AG04449 (cell line): ENCODE results near the gene DPYSL3.

Experiments used
- CTCF ChIA-PET: fragments of 350-600 bp; formaldehyde crosslinking; extraction: SDS; loops from one replicate; lab custom pipeline; 2021; ENCODE audit warnings: antibody characterized with exemption; lab: Yijun Ruan, JAX
- POLR2A ChIA-PET: fragments of 400-600, 350-600 bp; formaldehyde crosslinking; extraction: SDS; loops from one replicate; lab custom pipeline; 2020; ENCODE audit warnings: antibody characterized with exemption, inconsistent platforms; lab: Yijun Ruan, JAX
- DNase-seq: peaks from one replicate; pipeline ENCODE4 v3.0.0-alpha.2; 2010; ENCODE audit warnings: low read depth, low spot score
- H3K4me3 ChIP-seq: 2 replicates; pipeline ENCODE4 v1.5.1; 2011; ENCODE audit warnings: low read depth, mild to moderate bottlenecking, control low read depth, low read length
- CTCF ChIP-seq: IDR thresholded peaks from one replicate; pipeline ENCODE4 v1.5.1; 2011; ENCODE audit warnings: mild to moderate bottlenecking, moderate library complexity, low read length, control low read depth, inconsistent platforms; ENCODE audit not compliant: insufficient read depth; ENCODE audit errors: missing control alignments

DPYSL3 gene

DNA sequence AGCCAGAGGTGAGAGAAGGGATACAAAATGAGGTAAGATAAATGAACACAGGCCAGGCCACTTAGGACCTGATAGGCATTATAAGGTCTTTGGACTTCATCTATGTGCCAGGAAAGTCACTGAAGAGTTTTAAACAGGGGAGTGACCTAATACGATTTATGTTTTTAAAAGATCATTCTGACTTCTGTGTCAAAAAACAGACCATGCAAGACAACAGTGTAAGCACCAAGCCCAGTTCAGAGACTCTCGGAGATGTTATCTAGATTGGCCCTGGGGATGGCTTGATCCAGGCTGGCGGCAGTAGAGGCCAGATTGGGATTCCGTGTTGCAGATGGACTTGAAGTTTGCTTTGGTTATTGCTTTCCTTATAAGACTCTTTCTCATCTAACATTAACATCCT, 43.0 kb upstream of the DPYSL3 start:
- POLR2A ChIA-PET: no interaction called here
- CTCF ChIA-PET: interaction anchor here (1.6 to 2.6 kb wide), 4 partner anchors 14 to 183 kb away, joined by 4 to 10 read pairs (median 6); partner anchors contain the start of gene DPYSL3
- DNase-seq: no peak
- TF ChIP-seq CTCF: no peak
- no peak overlapping the region for H3K4me3 ChIP-seq

DNA sequence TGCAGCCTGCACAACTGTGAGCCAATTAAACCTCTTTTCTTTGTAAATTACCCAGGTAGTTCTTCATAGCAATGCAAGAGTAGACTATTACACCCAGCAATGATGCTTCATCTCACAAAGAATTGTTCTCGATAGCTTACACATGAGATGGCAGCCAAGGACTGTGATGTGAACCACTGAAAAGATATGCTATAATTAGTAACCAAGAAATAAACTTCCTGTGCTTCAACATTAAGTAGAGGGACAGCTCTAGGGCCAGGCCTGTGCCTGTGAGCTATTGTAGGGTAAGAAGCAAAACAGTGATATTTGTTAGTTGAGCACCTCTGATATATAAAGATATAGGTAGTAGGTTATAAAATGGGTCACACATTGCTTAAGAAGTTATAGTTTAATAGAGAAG, 41.8 kb upstream of the DPYSL3 start:
- no peak overlapping the region for H3K4me3 ChIP-seq
- CTCF ChIA-PET: interaction anchor here (1.7 kb wide), 1 partner anchor 13 kb away, joined by 5 read pairs; no protein-coding TSS in a partner anchor
- TF ChIP-seq CTCF: no peak
- DNase-seq: no peak
- POLR2A ChIA-PET: no interaction called here

DNA sequence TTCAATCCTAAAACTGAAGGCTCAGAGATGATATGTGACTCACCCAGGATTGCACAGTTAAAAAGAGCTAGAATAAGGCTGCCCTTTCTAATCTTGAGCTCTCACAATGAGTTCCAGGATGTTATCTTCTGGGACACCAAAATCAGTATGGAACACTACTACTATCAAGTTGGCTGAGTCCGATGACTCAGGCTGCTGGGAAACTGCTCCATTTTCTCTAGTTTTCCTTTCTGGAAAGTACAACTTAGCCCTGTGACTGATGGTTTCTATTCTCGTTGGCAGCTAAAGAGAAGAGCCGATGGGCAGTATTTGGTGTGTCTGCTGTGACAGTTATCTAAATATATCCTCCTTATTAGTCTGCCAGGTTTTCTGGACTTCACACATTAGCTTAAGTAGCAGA, 37.9 kb upstream of the DPYSL3 start:
- no peak overlapping the region for H3K4me3 ChIP-seq
- CTCF ChIA-PET: interaction anchor here (0.8 to 3.4 kb wide), 6 partner anchors 11 to 83 kb away, joined by 3 to 13 read pairs (median 4); no protein-coding TSS in a partner anchor
- no peak for TF ChIP-seq CTCF
- POLR2A ChIA-PET: no interaction called here
- no peak for DNase-seq

DNA sequence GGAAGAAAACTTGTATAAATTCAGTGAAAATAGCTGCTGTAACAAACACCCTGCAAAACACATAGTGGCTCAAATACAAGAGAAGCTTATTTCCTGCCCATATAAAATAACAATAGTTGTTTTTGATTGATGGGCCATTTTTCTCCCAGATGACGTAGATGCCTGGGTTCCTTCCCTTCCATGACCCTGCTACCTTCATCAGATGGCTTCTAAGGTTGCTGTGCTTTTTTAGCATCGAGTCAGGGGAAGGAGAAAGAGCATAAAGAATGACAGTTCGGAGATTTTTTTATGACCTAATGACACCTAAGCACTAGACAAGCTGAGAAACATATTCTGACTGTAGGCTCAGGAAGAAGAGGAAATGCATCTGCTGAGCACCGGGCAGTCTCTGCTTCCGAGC, 34.7 kb upstream of the DPYSL3 start:
- CTCF ChIA-PET: interaction anchor here (0.9 to 1.2 kb wide), 3 partner anchors 9 to 17 kb away, joined by 3 to 4 read pairs (median 3); no protein-coding TSS in a partner anchor
- no peak overlapping the region for H3K4me3 ChIP-seq
- no peak for TF ChIP-seq CTCF
- no peak for DNase-seq
- POLR2A ChIA-PET: no interaction called here

DNA sequence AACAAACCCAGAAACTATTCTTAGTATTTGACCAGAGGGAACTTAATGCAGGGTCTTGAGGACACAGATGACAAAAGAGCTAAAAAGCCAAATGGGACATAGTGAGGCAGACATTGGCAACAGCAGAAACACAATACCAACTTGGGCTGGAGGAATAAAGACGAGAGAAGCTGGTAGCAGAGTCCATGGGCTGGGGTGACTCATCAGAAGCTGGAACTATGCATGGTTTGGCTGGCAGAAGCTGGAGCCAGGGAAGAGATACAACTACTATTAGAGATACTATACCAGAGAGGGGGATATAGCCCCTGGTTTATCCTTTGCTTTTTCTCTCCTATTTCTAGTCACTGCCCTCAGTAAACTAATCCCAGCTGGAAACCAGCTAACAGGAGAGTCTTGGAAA, 29.2 kb upstream of the DPYSL3 start:
- TF ChIP-seq CTCF: no peak
- CTCF ChIA-PET: interaction anchor here (0.9 to 7.2 kb wide), 7 partner anchors 12 to 87 kb away, joined by 3 to 43 read pairs (median 3); no protein-coding TSS in a partner anchor
- DNase-seq: no peak
- H3K4me3 ChIP-seq: no peak overlapping the region
- POLR2A ChIA-PET: interaction anchor here (1.7 kb wide), 1 partner anchor 15 kb away, joined by 5 read pairs; no protein-coding TSS in a partner anchor

DNA sequence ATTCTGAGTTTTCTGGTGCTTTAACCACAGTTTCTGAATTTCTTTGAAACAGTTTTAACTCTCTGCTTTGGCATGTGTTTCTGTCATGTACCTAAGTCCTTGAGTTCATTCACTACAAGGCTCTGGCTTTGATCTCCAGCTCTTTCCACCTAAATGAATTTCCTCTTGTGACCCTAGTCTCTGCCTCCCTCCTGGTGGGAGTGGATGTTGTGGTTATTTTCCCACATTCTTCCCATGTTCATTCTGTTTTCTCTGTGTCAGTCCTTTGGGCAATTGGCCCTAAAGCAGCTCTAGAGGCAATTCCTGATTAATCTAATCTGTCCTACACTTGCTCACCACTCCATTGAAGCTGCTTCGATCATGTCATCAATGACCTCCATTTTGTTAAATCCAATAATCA, 28.4 kb upstream of the DPYSL3 start:
- CTCF ChIA-PET: interaction anchor here (0.8 to 7.2 kb wide), 7 partner anchors 10 to 83 kb away, joined by 3 to 43 read pairs (median 5); partner anchors contain the start of gene DPYSL3
- TF ChIP-seq CTCF: no peak
- no peak overlapping the region for H3K4me3 ChIP-seq
- DNase-seq: no peak
- POLR2A ChIA-PET: interaction anchor here (1.7 kb wide), 1 partner anchor 16 kb away, joined by 5 read pairs; no protein-coding TSS in a partner anchor
